MM.1S (cell line): ENCODE measurements around the gene MYH15.

Source experiments
- CTCF ChIP-seq: fragments of 300-600 bp; sonication (generic); IDR thresholded peaks from 2 replicates; pipeline ENCODE4 v1.5.1; 2016; ENCODE audit warnings: antibody characterized with exemption, low read length, mixed read lengths
- EZH2 ChIP-seq: fragments of 300-600 bp; sonication (generic); optimal IDR thresholded peaks from 2 replicates; pipeline ENCODE3; 2017; ENCODE audit warnings: low read depth, mild to moderate bottlenecking, antibody characterized with exemption, low read length, mixed read lengths
- EZH2phosphoT487 ChIP-seq: fragments of 300-600 bp; sonication (generic); IDR thresholded peaks from 2 replicates; pipeline ENCODE4 v1.6.1; 2018; ENCODE audit warnings: antibody characterized with exemption, low read length

- no peak for TF ChIP-seq CTCF
- TF ChIP-seq EZH2, result no peak
- no peak for TF ChIP-seq EZH2phosphoT487
Observed at GRCh38 chr3:108455212-108455705, 55.1 kb downstream of the MYH15 start.
